HepG2 (cell line): ENCODE results near the gene PCNX4. TPM values are rescaled to one million over a fixed set of nuclear protein-coding genes. Genes with fewer than 3 reads are reported as not detected.

ENCODE experiments used
- ATAC-seq: fragments of 200-7000 bp; cut with Tn5 transposase; 3 replicates; pipeline ENCODE4 v1.9.1; 2020; ENCODE audit warnings: mild to moderate bottlenecking, moderate library complexity
- BruUV-seq: library from RNA; stranded (reverse); fragments of 400-500 nt; replicated peaks from 2 replicates; lab custom pipeline; 2021; lab: Mats Ljungman, UMichigan
- CTCF ChIA-PET: fragments of 300-600 bp; formaldehyde crosslinking; extraction: SDS; loops from one replicate; lab custom pipeline; 2021; ENCODE audit warnings: low total read pairs, inconsistent platforms, low intra/inter-chr PET ratio; lab: Yijun Ruan, JAX
- POLR2A ChIA-PET: fragments of 350-600 bp; sonication (Branson Sonifier 250); formaldehyde crosslinking; loops from one replicate; lab custom pipeline; 2020; ENCODE audit warnings: antibody characterized with exemption, inconsistent platforms; lab: Yijun Ruan, JAX
- DNase-seq: peaks from one replicate; pipeline ENCODE4 v3.0.0-alpha.2; 2015; ENCODE audit warnings: low spot score
- FAIRE-seq: peaks from 3 replicates; lab custom pipeline; 2011; peaks lifted over from hg19 to GRCh38; lab: Jason Lieb, UNC
- H2AFZ ChIP-seq: one replicate; pipeline ENCODE4 v1.6.1; 2011; ENCODE audit warnings: low read length, inconsistent platforms
- H3K27ac ChIP-seq: fragments of 300-600 bp; 3 replicates; pipeline ENCODE4 v1.8.0; 2011; ENCODE audit warnings: mixed run types, mild to moderate bottlenecking, mixed read lengths, low read length, inconsistent platforms; ENCODE audit not compliant: insufficient read depth; ENCODE audit errors: extremely low read length
- H3K27me3 ChIP-seq, 2 experiments: fragments of 200-600 bp in 1 of 2; 2 replicates in 1 of 2; 3 replicates in 1 of 2; pipeline versions ENCODE4 v1.6.0 to v1.8.0; 2011; ENCODE audit warnings: low read length in 2 of 2, mild to moderate bottlenecking in 2 of 2, moderate library complexity in 2 of 2, inconsistent platforms in 1 of 2; ENCODE audit not compliant: insufficient read depth in 2 of 2, control insufficient read depth in 1 of 2
- H3K36me3 ChIP-seq, 2 experiments: fragments of 200-600 bp in 1 of 2; replicated peaks in 1 of 2; 2 replicates in 1 of 2; 3 replicates in 1 of 2; pipeline versions ENCODE4 v1.5.1 to v1.8.0; 2011; ENCODE audit warnings: low read length in 2 of 2, inconsistent platforms in 1 of 2; ENCODE audit not compliant: insufficient read depth in 2 of 2, control insufficient read depth in 1 of 2
- H3K4me1 ChIP-seq: 2 replicates; pipeline ENCODE4 v1.5.1; 2012; ENCODE audit warnings: low read length, inconsistent platforms; ENCODE audit not compliant: insufficient read depth
- H3K4me2 ChIP-seq: 2 replicates; pipeline ENCODE4 v1.6.0; 2011; ENCODE audit warnings: low read depth, low read length, inconsistent platforms
- H3K4me3 ChIP-seq, 3 experiments: fragments of 200-600 bp in 1 of 3; sonication (generic), shearing (Covaris generic) in 1 of 3; replicated peaks in 1 of 3; 2 replicates each; pipeline ENCODE4 v1.5.1; 2011 to 2016; ENCODE audit warnings: low read length in 3 of 3, inconsistent platforms in 2 of 3, low read depth in 2 of 3, mild to moderate bottlenecking in 2 of 3, control low read depth in 1 of 3, mixed read lengths in 1 of 3; ENCODE audit not compliant: insufficient read depth in 1 of 3
- H3K79me2 ChIP-seq: one replicate; pipeline ENCODE4 v1.6.1; 2011; ENCODE audit warnings: low read length, inconsistent platforms; ENCODE audit not compliant: insufficient read depth
- H3K9ac ChIP-seq: 2 replicates; pipeline ENCODE4 v1.6.0; 2011; ENCODE audit warnings: mild to moderate bottlenecking, low read depth, low read length, inconsistent platforms; ENCODE audit not compliant: insufficient read depth
- H3K9me3 ChIP-seq: 2 replicates; pipeline ENCODE4 v1.5.1; 2012; ENCODE audit warnings: mild to moderate bottlenecking, low read length
- H4K20me1 ChIP-seq: 2 replicates; pipeline ENCODE4 v1.6.0; 2011; ENCODE audit warnings: inconsistent platforms, mild to moderate bottlenecking, low read length, moderate library complexity; ENCODE audit not compliant: insufficient read depth
- ATM ChIP-seq: fragments of 450-650 bp; IDR thresholded peaks from 2 replicates; pipeline ENCODE4 v1.7.1; 2017; ENCODE audit warnings: mild to moderate bottlenecking, borderline replicate concordance
- GLI4 ChIP-seq: sonication (generic); formaldehyde crosslinking; IDR thresholded peaks from 2 replicates; pipeline ENCODE4 v1.5.1; 2020; ENCODE audit warnings: missing genetic modification reagents, mild to moderate bottlenecking, moderate library complexity, borderline replicate concordance
- HNF4A ChIP-seq: sonication (generic); formaldehyde crosslinking; IDR thresholded peaks from 2 replicates; pipeline ENCODE4 v1.4.0; 2020; ENCODE audit warnings: missing genetic modification reagents
- MAFG ChIP-seq: sonication (generic); formaldehyde crosslinking; IDR thresholded peaks from 2 replicates; pipeline ENCODE4 v1.5.1; 2020; ENCODE audit warnings: mild to moderate bottlenecking, missing genetic modification reagents
- SMC3 ChIP-seq: IDR thresholded peaks from 2 replicates; pipeline ENCODE4 v1.6.1; 2011; ENCODE audit warnings: low read length, improper control_type of control experiment
- THAP8 ChIP-seq: sonication (generic); formaldehyde crosslinking; IDR thresholded peaks from 2 replicates; pipeline ENCODE4 v1.5.1; 2020; ENCODE audit warnings: missing genetic modification reagents, mild to moderate bottlenecking, borderline replicate concordance
- ZFP82 ChIP-seq: sonication (generic); formaldehyde crosslinking; IDR thresholded peaks from 2 replicates; pipeline ENCODE4 v1.5.1; 2020; ENCODE audit warnings: mild to moderate bottlenecking, missing genetic modification reagents, borderline replicate concordance
- ZNF33A ChIP-seq: sonication (generic); formaldehyde crosslinking; IDR thresholded peaks from 2 replicates; pipeline ENCODE4 v1.5.1; 2020; ENCODE audit warnings: missing genetic modification reagents, mild to moderate bottlenecking, moderate library complexity, borderline replicate concordance
- ZNF605 ChIP-seq: sonication (generic); formaldehyde crosslinking; IDR thresholded peaks from 2 replicates; pipeline ENCODE4 v1.8.0; 2022; ENCODE audit warnings: mild to moderate bottlenecking, missing genetic modification reagents
- ZSCAN20 ChIP-seq: sonication (generic); formaldehyde crosslinking; IDR thresholded peaks from 2 replicates; pipeline ENCODE4 v1.4.0; 2020; ENCODE audit warnings: missing genetic modification reagents, mild to moderate bottlenecking, borderline replicate concordance
- ZSCAN25 ChIP-seq: sonication (generic); formaldehyde crosslinking; IDR thresholded peaks from 2 replicates; pipeline ENCODE4 v1.8.0; 2022; ENCODE audit warnings: mild to moderate bottlenecking, missing genetic modification reagents
- whole genome bisulfite sequencing: methylation state at CpG from one replicate; pipeline ENCODE4 v1.1.6; 2017; ENCODE audit warnings: low lambda C conversion rate; 5-methylcytosine and 5-hydroxymethylcytosine counted together
- in situ Hi-C: cut with HindIII; loops from 2 replicates; pipeline ENCODE4 v1.10.0; 2017; ENCODE audit warnings: low pct_unique_long_range_greater_than_20kb; ENCODE audit not compliant: extremely low pct_ligation_motif_present
- intact Hi-C: fragments of 100-400 bp; cut with micrococcal nuclease; formaldehyde crosslinking; loops from one replicate; pipeline ENCODE4 v1.10.0; 2022; ENCODE audit not compliant: unreplicated experiment
- polyA plus RNA-seq, 8 experiments: library from polyadenylated mRNA; depleted of rRNA in 3 of 8; stranded (reverse) in 7 of 8; unstranded in 1 of 8; fragments of >200 nt; fragmentation: Illumina TruSeq in 4 of 8; extraction: Trizol in 4 of 8; gene quantifications; 2 replicates each; pipeline versions ENCODE4 v1.2.1 to v1.2.3, GENCODE V29; 2011 to 2016; ENCODE audit warnings: low read depth in 4 of 8, missing spikeins in 1 of 8, mixed read lengths in 1 of 8; ENCODE audit not compliant: insufficient read depth in 1 of 8
- total RNA-seq, 5 experiments: library from RNA; depleted of rRNA; stranded (reverse); fragments of >200 nt; fragmentation: Illumina TruSeq; extraction: Trizol; gene quantifications; 2 replicates each; pipeline ENCODE4 v1.2.3, GENCODE V29; 2016; ENCODE audit warnings: low read depth in 1 of 5
- TF ChIP-seq, protein P1 (sequence below): sonication (generic); formaldehyde crosslinking; IDR thresholded peaks from 2 replicates; pipeline ENCODE4 v1.4.0; 2020; ENCODE audit warnings: missing genetic modification reagents
- TF ChIP-seq, protein P2 (sequence below): sonication (generic); IDR thresholded peaks from 2 replicates; pipeline ENCODE4 v1.6.1; 2016; ENCODE audit warnings: low read depth, borderline replicate concordance
- TF ChIP-seq, protein P3 (sequence below): sonication (generic); formaldehyde crosslinking; IDR thresholded peaks from 2 replicates; pipeline ENCODE4 v1.5.0; 2020; ENCODE audit warnings: mild to moderate bottlenecking, missing genetic modification reagents, borderline replicate concordance

PCNX4 gene
- total and polyA plus RNA-seq, 2 of the 13 experiments (the other 11 are each of a cell fraction or from before 2014, with no cell fraction given): 28.6 to 43.0 TPM

- H3K4me1 ChIP-seq: no peaks in the 10 kb centered on the region
- DNase-seq (no peak), ATAC-seq (no peak), FAIRE-seq (no peak)
- H2AFZ ChIP-seq: no peak overlapping the region
- CTCF ChIA-PET: no interaction called here
- H3K79me2 ChIP-seq: no peaks in the 10 kb centered on the region
- in situ Hi-C loops: no loop called here
- no peak overlapping the region for H3K9ac ChIP-seq
- no peak overlapping the region for H3K4me2 ChIP-seq
- no peak overlapping the region for H3K4me3 ChIP-seq
- no peaks in the 10 kb centered on the region for H4K20me1 ChIP-seq
- intact Hi-C loops: no loop called here
- TF ChIP-seq GLI4 (CRISPR knock-in tag): no peak
- TF ChIP-seq, protein P1, sequence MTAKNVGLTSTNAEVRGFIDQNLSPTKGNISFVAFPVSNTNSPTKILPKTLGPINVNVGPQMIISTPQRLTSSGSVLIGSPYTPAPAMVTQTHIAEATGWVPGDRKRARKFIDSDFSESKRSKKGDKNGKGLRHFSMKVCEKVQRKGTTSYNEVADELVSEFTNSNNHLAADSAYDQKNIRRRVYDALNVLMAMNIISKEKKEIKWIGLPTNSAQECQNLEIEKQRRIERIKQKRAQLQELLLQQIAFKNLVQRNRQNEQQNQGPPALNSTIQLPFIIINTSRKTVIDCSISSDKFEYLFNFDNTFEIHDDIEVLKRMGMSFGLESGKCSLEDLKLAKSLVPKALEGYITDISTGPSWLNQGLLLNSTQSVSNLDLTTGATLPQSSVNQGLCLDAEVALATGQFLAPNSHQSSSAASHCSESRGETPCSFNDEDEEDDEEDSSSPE (CRISPR knock-in tag): no peak
- no peaks in the 10 kb centered on the region for H3K36me3 ChIP-seq
- BruUV-seq: no TSS peak
- no peak overlapping the region for H3K27ac ChIP-seq
- POLR2A ChIA-PET: no interaction called here
- 0% methylated on average over 1 of the region's 1 CpG for WGBS
- no peaks in the 10 kb centered on the region; a peak in 2 of 5 replicates for H3K27me3 ChIP-seq
- H3K9me3 ChIP-seq: no peaks in the 10 kb centered on the region
Observed at GRCh38 chr14:60214415-60215126, 122.8 kb downstream of the PCNX4 start.

GRCh38 chr14:60215127-60215444 lies 123.4 kb downstream of the PCNX4 start:
- ChIA-PET POLR2A (no interaction called here), CTCF (no interaction called here)
- Histone ChIP-seq H3K4me1 (no peaks in the 10 kb centered on the region), H3K4me3 (no peak overlapping the region), H4K20me1 (no peaks in the 10 kb centered on the region), H2AFZ (no peak overlapping the region), H3K36me3 (no peaks in the 10 kb centered on the region), H3K27me3 (no peaks in the 10 kb centered on the region; a peak in 2 of 5 replicates), H3K79me2 (no peaks in the 10 kb centered on the region), H3K4me2 (no peak overlapping the region), H3K9ac (no peak overlapping the region), H3K27ac (no peak overlapping the region), H3K9me3 (no peaks in the 10 kb centered on the region)
- in situ Hi-C loops: no loop called here
- no peak for FAIRE-seq
- DNase-seq: no peak
- no TSS peak for BruUV-seq
- intact Hi-C loops: no loop called here
- WGBS: 41% methylated on average over 2 of the region's 2 CpGs
- no peak for ATAC-seq
- no peak for TF ChIP-seq ATM
- TF ChIP-seq THAP8 (CRISPR knock-in tag): no peak
- TF ChIP-seq, protein P2, sequence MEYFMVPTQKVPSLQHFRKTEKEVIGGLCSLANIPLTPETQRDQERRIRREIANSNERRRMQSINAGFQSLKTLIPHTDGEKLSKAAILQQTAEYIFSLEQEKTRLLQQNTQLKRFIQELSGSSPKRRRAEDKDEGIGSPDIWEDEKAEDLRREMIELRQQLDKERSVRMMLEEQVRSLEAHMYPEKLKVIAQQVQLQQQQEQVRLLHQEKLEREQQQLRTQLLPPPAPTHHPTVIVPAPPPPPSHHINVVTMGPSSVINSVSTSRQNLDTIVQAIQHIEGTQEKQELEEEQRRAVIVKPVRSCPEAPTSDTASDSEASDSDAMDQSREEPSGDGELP: no peak
- no peak for TF ChIP-seq ZNF33A (CRISPR knock-in tag)
- TF ChIP-seq HNF4A (CRISPR knock-in tag): no peak
- no peak for TF ChIP-seq ZNF605 (CRISPR knock-in tag)
- TF ChIP-seq MAFG (CRISPR knock-in tag): no peak
- no peak for TF ChIP-seq ZSCAN25
- no peak for TF ChIP-seq SMC3
- no peak for TF ChIP-seq ZSCAN20 (CRISPR knock-in tag)
- TF ChIP-seq, protein P3, sequence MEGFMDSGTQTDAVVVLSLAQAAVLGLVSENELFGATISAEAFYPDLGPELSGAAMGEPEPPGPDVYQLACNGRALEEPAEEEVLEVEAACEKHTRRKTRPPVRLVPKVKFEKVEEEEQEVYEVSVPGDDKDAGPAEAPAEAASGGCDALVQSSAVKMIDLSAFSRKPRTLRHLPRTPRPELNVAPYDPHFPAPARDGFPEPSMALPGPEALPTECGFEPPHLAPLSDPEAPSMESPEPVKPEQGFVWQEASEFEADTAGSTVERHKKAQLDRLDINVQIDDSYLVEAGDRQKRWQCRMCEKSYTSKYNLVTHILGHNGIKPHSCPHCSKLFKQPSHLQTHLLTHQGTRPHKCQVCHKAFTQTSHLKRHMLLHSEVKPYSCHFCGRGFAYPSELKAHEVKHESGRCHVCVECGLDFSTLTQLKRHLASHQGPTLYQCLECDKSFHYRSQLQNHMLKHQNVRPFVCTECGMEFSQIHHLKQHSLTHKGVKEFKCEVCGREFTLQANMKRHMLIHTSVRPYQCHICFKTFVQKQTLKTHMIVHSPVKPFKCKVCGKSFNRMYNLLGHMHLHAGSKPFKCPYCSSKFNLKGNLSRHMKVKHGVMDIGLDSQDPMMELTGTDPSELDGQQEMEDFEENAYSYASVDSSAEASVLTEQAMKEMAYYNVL (CRISPR knock-in tag): no peak
- no peak for TF ChIP-seq ZFP82 (CRISPR knock-in tag)
